DOHH2 (cell line): ENCODE results near the gene DMAC1.

ENCODE experiments used
- CTCF ChIP-seq: fragments of 200-600 bp; sonication (generic); IDR thresholded peaks from one replicate; pipeline ENCODE4 v1.5.1; 2014; ENCODE audit warnings: antibody characterized with exemption, mild to moderate bottlenecking, low read depth, low read length; ENCODE audit not compliant: poor library complexity, severe bottlenecking
- EZH2phosphoT487 ChIP-seq: fragments of 200-600 bp; sonication (generic); IDR thresholded peaks from 2 replicates; pipeline ENCODE4 v1.6.1; 2017; ENCODE audit warnings: borderline replicate concordance, mild to moderate bottlenecking, antibody characterized with exemption, low read length, moderate library complexity, mixed read lengths

GRCh38 chr9:7799234-7799943 is at the start of gene DMAC1:
- TF ChIP-seq CTCF (no peak), EZH2phosphoT487 (no peak)
